Neural cell (in vitro differentiated cells): ENCODE measurements around the gene SLC66A2. TPM values are rescaled to one million over a fixed set of nuclear protein-coding genes. Genes with fewer than 3 reads are reported as not detected.

Experiments used
- H2AFZ ChIP-seq: fragments of 200-600, 300-800 bp; sonication (generic), shearing (Covaris generic); 2 replicates; pipeline ENCODE4 v1.6.0; 2014; ENCODE audit warnings: low read depth, mild to moderate bottlenecking, antibody characterized with exemption, low read length, moderate library complexity
- H3F3A ChIP-seq: fragments of 200-600 bp; shearing (Covaris generic); 2 replicates; pipeline ENCODE4 v1.6.1; 2016; ENCODE audit warnings: mild to moderate bottlenecking, moderate library complexity, mixed read lengths, antibody characterized with exemption, low read length; ENCODE audit not compliant: insufficient read depth, poor library complexity, severe bottlenecking
- H3K27ac ChIP-seq: fragments of 200-600, 300-800 bp; sonication (generic), shearing (Covaris generic); 2 replicates; pipeline ENCODE4 v1.5.1; 2014; ENCODE audit warnings: mild to moderate bottlenecking, low read length, moderate library complexity
- H3K27me3 ChIP-seq: fragments of 300-800, 200-600 bp; sonication (generic), shearing (Covaris generic); 2 replicates; pipeline ENCODE4 v1.6.0; 2014; ENCODE audit warnings: mild to moderate bottlenecking, low read depth, low read length, moderate library complexity; ENCODE audit not compliant: insufficient read depth
- H3K36me3 ChIP-seq: fragments of 300-800, 200-600 bp; sonication (generic), shearing (Covaris generic); 2 replicates; pipeline ENCODE4 v1.5.1; 2014; ENCODE audit warnings: mild to moderate bottlenecking, antibody characterized with exemption, low read length, moderate library complexity; ENCODE audit not compliant: insufficient read depth
- H3K4me2 ChIP-seq: fragments of 300-800, 200-600 bp; sonication (generic), shearing (Covaris generic); 2 replicates; pipeline ENCODE4 v1.6.0; 2014; ENCODE audit warnings: mild to moderate bottlenecking, low read length
- H3K4me3 ChIP-seq: fragments of 300-800, 200-600 bp; sonication (generic), shearing (Covaris generic); 2 replicates; pipeline ENCODE4 v1.5.1; 2014; ENCODE audit warnings: mild to moderate bottlenecking, low read length, moderate library complexity
- H3K79me2 ChIP-seq: fragments of 200-600 bp; shearing (Covaris generic); replicated peaks from 2 replicates; pipeline ENCODE4 v1.6.0; 2014; ENCODE audit warnings: mild to moderate bottlenecking, low read length, moderate library complexity; ENCODE audit not compliant: insufficient read depth
- H3K9ac ChIP-seq: fragments of 300-800, 200-600 bp; sonication (generic), shearing (Covaris generic); 2 replicates; pipeline ENCODE4 v1.6.1; 2016; ENCODE audit warnings: mild to moderate bottlenecking, low read length, mixed read lengths
- H3K9me2 ChIP-seq: fragments of 200-600 bp; shearing (Covaris generic); 2 replicates; pipeline ENCODE4 v1.6.1; 2016; ENCODE audit warnings: mild to moderate bottlenecking, low read length, mixed read lengths; ENCODE audit not compliant: insufficient read depth
- H3K9me3 ChIP-seq: fragments of 200-600, 300-800 bp; sonication (generic), shearing (Covaris generic); 2 replicates; pipeline ENCODE4 v1.6.1; 2016; ENCODE audit warnings: mild to moderate bottlenecking, mixed run types, low read length, moderate library complexity, mixed read lengths
- H4K20me1 ChIP-seq: fragments of 200-600 bp; shearing (Covaris generic); 2 replicates; pipeline ENCODE4 v1.6.1; 2016; ENCODE audit warnings: mild to moderate bottlenecking, mixed run types; ENCODE audit not compliant: insufficient read depth
- CTCF ChIP-seq: fragments of 450-650 bp; IDR thresholded peaks from 2 replicates; pipeline ENCODE4 v1.5.1; 2014; ENCODE audit warnings: antibody characterized with exemption, mild to moderate bottlenecking, moderate library complexity; ENCODE audit not compliant: poor library complexity, severe bottlenecking
- EP300 ChIP-seq: fragments of 450-650 bp; conservative IDR thresholded peaks from 2 replicates; pipeline ENCODE4 v1.6.1; 2014; ENCODE audit warnings: antibody characterized with exemption, mild to moderate bottlenecking, moderate library complexity; ENCODE audit not compliant: poor library complexity, severe bottlenecking
- EZH2 ChIP-seq: fragments of 200-600, 300-800 bp; shearing (Covaris generic), sonication (generic); IDR thresholded peaks from 2 replicates; pipeline ENCODE4 v1.6.1; 2014; ENCODE audit warnings: antibody characterized with exemption, low read length, borderline replicate concordance, mild to moderate bottlenecking; ENCODE audit not compliant: insufficient read depth, poor library complexity, severe bottlenecking
- MXI1 ChIP-seq: fragments of 450-650 bp; conservative IDR thresholded peaks from 2 replicates; pipeline ENCODE4 v1.6.1; 2014; ENCODE audit warnings: antibody characterized with exemption, mild to moderate bottlenecking; ENCODE audit not compliant: poor library complexity, severe bottlenecking
- POLR2AphosphoS5 ChIP-seq: IDR thresholded peaks from 2 replicates; pipeline ENCODE4 v1.6.1; 2012
- RAD21 ChIP-seq: fragments of 450-650 bp; conservative IDR thresholded peaks from 2 replicates; pipeline ENCODE4 v1.6.1; 2014; ENCODE audit warnings: antibody characterized with exemption, mild to moderate bottlenecking, moderate library complexity
- REST ChIP-seq: IDR thresholded peaks from 2 replicates; pipeline ENCODE4 v1.6.1; 2012; ENCODE audit warnings: borderline replicate concordance
- SMC3 ChIP-seq: fragments of 450-650 bp; conservative IDR thresholded peaks from 2 replicates; pipeline ENCODE4 v1.6.1; 2014; ENCODE audit warnings: antibody characterized with exemption, mild to moderate bottlenecking, moderate library complexity; ENCODE audit not compliant: poor library complexity
- TAF1 ChIP-seq: IDR thresholded peaks from 2 replicates; pipeline ENCODE4 v1.6.1; 2012; ENCODE audit warnings: low read depth
- polyA plus RNA-seq: library from polyadenylated mRNA; depleted of rRNA; stranded (reverse); fragments of >200 nt; gene quantifications from 2 replicates; pipeline ENCODE4 v1.2.3, GENCODE V29; 2014

Gene SLC66A2
- polyA plus RNA-seq, 1 donor from 2014 or later: 66.7 TPM

GRCh38 chr18:79926715-79927606 is 24.5 kb downstream of the SLC66A2 start:
- Histone ChIP-seq H3K9me2 (no peaks in the 10 kb centered on the region), H3K27me3 (no peaks in the 10 kb centered on the region), H4K20me1 (no peaks in the 10 kb centered on the region), H3K9me3 (peaks cover 27% of the 10 kb centered on the region), H3K4me3 (no peak overlapping the region), H3K36me3 (peaks cover 16% of the 10 kb centered on the region), H3K79me2 (peaks cover 13% of the 10 kb centered on the region), H3K9ac (no peak overlapping the region), H3K27ac (no peak overlapping the region), H3K4me2 (no peak overlapping the region), H3F3A (no peaks in the 10 kb centered on the region), H2AFZ (no peak overlapping the region)
- TF ChIP-seq EZH2: no peak
- no peak for TF ChIP-seq POLR2AphosphoS5
- no peak for TF ChIP-seq TAF1
- TF ChIP-seq MXI1: no peak

GRCh38 chr18:79926306-79926705 is 25.1 kb downstream of the SLC66A2 start:
- no peaks in the 10 kb centered on the region for H3F3A ChIP-seq
- no peak overlapping the region for H2AFZ ChIP-seq
- H4K20me1 ChIP-seq: no peaks in the 10 kb centered on the region
- peaks cover 16% of the 10 kb centered on the region for H3K36me3 ChIP-seq
- H3K9me2 ChIP-seq: no peaks in the 10 kb centered on the region
- no peak overlapping the region for H3K9ac ChIP-seq
- H3K9me3 ChIP-seq: peaks cover 27% of the 10 kb centered on the region
- TF ChIP-seq TAF1 (no peak), RAD21 (no peak), MXI1 (no peak), EP300 (no peak)
- H3K27me3 ChIP-seq: no peaks in the 10 kb centered on the region
- H3K4me2 ChIP-seq: no peak overlapping the region
- no peak overlapping the region for H3K27ac ChIP-seq
- peaks cover 9% of the 10 kb centered on the region for H3K79me2 ChIP-seq
- H3K4me3 ChIP-seq: no peak overlapping the region

- H4K20me1 ChIP-seq: no peaks in the 10 kb centered on the region
- no peak overlapping the region for H3K4me3 ChIP-seq
- H2AFZ ChIP-seq: no peak overlapping the region
- H3K9me3 ChIP-seq: peaks cover 27% of the 10 kb centered on the region
- H3K27ac ChIP-seq: no peak overlapping the region
- H3K9me2 ChIP-seq: no peaks in the 10 kb centered on the region
- H3K36me3 ChIP-seq: peaks cover 12% of the 10 kb centered on the region
- H3K4me2 ChIP-seq: no peak overlapping the region
- no peaks in the 10 kb centered on the region for H3F3A ChIP-seq
- no peaks in the 10 kb centered on the region for H3K27me3 ChIP-seq
- no peak overlapping the region for H3K9ac ChIP-seq
- no peak for TF ChIP-seq REST
- TF ChIP-seq SMC3: no peak
- TF ChIP-seq TAF1: no peak
- TF ChIP-seq EZH2: no peak
- no peak for TF ChIP-seq CTCF
- no peak for TF ChIP-seq MXI1
- TF ChIP-seq POLR2AphosphoS5: no peak
- TF ChIP-seq RAD21: no peak
- no peak for TF ChIP-seq EP300
- H3K79me2 ChIP-seq: peaks cover 6% of the 10 kb centered on the region
Measured at GRCh38 chr18:79924814-79925731, 26.4 kb downstream of the SLC66A2 start.
